GM12878 (cell line): ENCODE results near the gene ERO1A. TPM values are rescaled to one million over a fixed set of nuclear protein-coding genes. Genes with fewer than 3 reads are reported as not detected.

Experiments
- ATAC-seq: fragments of 200-7000 bp; cut with Tn5 transposase; 3 replicates; pipeline ENCODE4 v1.9.1; 2020; ENCODE audit warnings: mild to moderate bottlenecking, moderate library complexity
- BruUV-seq: library from RNA; stranded (reverse); fragments of 400-500 nt; replicated peaks from 2 replicates; lab custom pipeline; 2021; lab: Mats Ljungman, UMichigan
- CTCF ChIA-PET: fragments of 300-600 bp; sonication (Branson Sonifier 250); formaldehyde crosslinking; extraction: SDS; loops from one replicate; lab custom pipeline; 2021; ENCODE audit warnings: inconsistent platforms; lab: Yijun Ruan, JAX
- POLR2A ChIA-PET: fragments of 350-600 bp; formaldehyde crosslinking; extraction: SDS; loops from one replicate; lab custom pipeline; 2021; ENCODE audit warnings: inconsistent platforms; lab: Charles Lee
- RAD21 ChIA-PET: fragments of 300-600 bp; sonication (Branson Sonifier 250); formaldehyde crosslinking; loops from one replicate; lab custom pipeline; 2023; ENCODE audit warnings: antibody characterized with exemption; ENCODE audit not compliant: unreplicated experiment; lab: Charles Lee
- SMC1A ChIA-PET: fragments of 300-600 bp; sonication (Branson Sonifier 250); formaldehyde crosslinking; loops from one replicate; lab custom pipeline; 2023; ENCODE audit not compliant: unreplicated experiment, uncharacterized antibody; lab: Charles Lee
- DNase-seq: peaks from one replicate; pipeline ENCODE4 v3.0.0-alpha.2; 2011; ENCODE audit warnings: low read depth, low spot score
- FAIRE-seq: peaks from 3 replicates; lab custom pipeline; 2011; peaks lifted over from hg19 to GRCh38; lab: Jason Lieb, UNC
- H2AFZ ChIP-seq: 2 replicates; pipeline ENCODE4 v1.6.0; 2011; ENCODE audit warnings: low read depth, low read length, control low read depth; ENCODE audit not compliant: control insufficient read depth
- H3K27ac ChIP-seq: 2 replicates; pipeline ENCODE4 v1.5.1; 2011; ENCODE audit warnings: control low read depth; ENCODE audit not compliant: control insufficient read depth, insufficient read depth
- H3K27me3 ChIP-seq, 2 experiments: replicated peaks in 1 of 2; 2 replicates each; pipeline versions ENCODE4 v1.6.0 to v1.6.1; 2011; ENCODE audit warnings: low read length in 1 of 2; ENCODE audit not compliant: control insufficient read depth in 2 of 2, insufficient read depth in 2 of 2
- H3K36me3 ChIP-seq, 2 experiments: 2 replicates each; pipeline ENCODE4 v1.5.1; 2011; ENCODE audit warnings: low read length in 1 of 2; ENCODE audit not compliant: control insufficient read depth in 2 of 2, insufficient read depth in 2 of 2
- H3K4me1 ChIP-seq: 2 replicates; pipeline ENCODE4 v1.6.1; 2011; ENCODE audit warnings: mild to moderate bottlenecking, low read length, moderate library complexity, mixed read lengths; ENCODE audit not compliant: control insufficient read depth, insufficient read depth
- H3K4me2 ChIP-seq: 2 replicates; pipeline ENCODE4 v1.6.0; 2011; ENCODE audit warnings: control low read depth; ENCODE audit not compliant: control insufficient read depth, insufficient read depth
- H3K4me3 ChIP-seq: fragments of 200-600 bp; sonication (generic); 2 replicates; pipeline ENCODE4 v1.5.1; 2016
- H3K79me2 ChIP-seq: 2 replicates; pipeline ENCODE4 v1.6.0; 2011; ENCODE audit warnings: low read length; ENCODE audit not compliant: control insufficient read depth, insufficient read depth
- H3K9ac ChIP-seq: 2 replicates; pipeline ENCODE4 v1.8.0; 2011; ENCODE audit warnings: low read length, control low read depth, mixed read lengths; ENCODE audit not compliant: control insufficient read depth, insufficient read depth
- H3K9me3 ChIP-seq: replicated peaks from 3 replicates; pipeline ENCODE4 v1.5.1; 2011; ENCODE audit warnings: mild to moderate bottlenecking, low read length; ENCODE audit not compliant: control insufficient read depth, insufficient read depth
- H4K20me1 ChIP-seq: 2 replicates; pipeline ENCODE4 v1.6.0; 2011; ENCODE audit not compliant: control insufficient read depth, insufficient read depth
- ASH2L ChIP-seq: fragments of 300-600, 200-600 bp; sonication (generic); IDR thresholded peaks from 2 replicates; pipeline ENCODE4 v1.6.1; 2017; ENCODE audit warnings: low read depth, mild to moderate bottlenecking, borderline replicate concordance
- FOS ChIP-seq: IDR thresholded peaks from 3 replicates; pipeline ENCODE4 v1.6.1; 2011; ENCODE audit warnings: borderline replicate concordance; ENCODE audit not compliant: insufficient read length; ENCODE audit errors: extremely low read depth
- IKZF1 ChIP-seq: fragments of 450-650 bp; conservative IDR thresholded peaks from 2 replicates; pipeline ENCODE4 v1.6.1; 2017; ENCODE audit warnings: antibody characterized with exemption, mild to moderate bottlenecking
- MTA3 ChIP-seq: IDR thresholded peaks from 2 replicates; pipeline ENCODE4 v1.6.1; 2012; ENCODE audit warnings: low read length, inconsistent platforms, borderline replicate concordance
- NR2C2 ChIP-seq: IDR thresholded peaks from 2 replicates; pipeline ENCODE4 v1.6.1; 2011; ENCODE audit warnings: borderline replicate concordance, low read depth; ENCODE audit not compliant: control insufficient read depth, insufficient read length
- SKIL ChIP-seq: fragments of 450-650 bp; IDR thresholded peaks from 2 replicates; pipeline ENCODE4 v1.6.1; 2017; ENCODE audit warnings: mild to moderate bottlenecking, low read depth, inconsistent platforms; ENCODE audit not compliant: poor library complexity, severe bottlenecking
- STAT3 ChIP-seq: IDR thresholded peaks from 2 replicates; pipeline ENCODE4 v1.6.1; 2011; ENCODE audit warnings: low read depth, low read length, improper control_type of control experiment
- USF2 ChIP-seq: IDR thresholded peaks from 2 replicates; pipeline ENCODE4 v1.6.1; 2011; ENCODE audit warnings: low read depth, low read length, improper control_type of control experiment, borderline replicate concordance
- WRNIP1 ChIP-seq: IDR thresholded peaks from 2 replicates; pipeline ENCODE4 v1.6.1; 2011; ENCODE audit warnings: low read depth, low read length, improper control_type of control experiment, borderline replicate concordance
- ZBTB33 ChIP-seq: fragments of 450-650 bp; IDR thresholded peaks from 2 replicates; pipeline ENCODE4 v1.6.1; 2017; ENCODE audit warnings: mild to moderate bottlenecking
- WGBS: methylation state at CpG from one replicate; pipeline ENCODE4 v1.1.6; 2016; ENCODE audit warnings: low lambda C conversion rate; ENCODE audit not compliant: insufficient replicate concordance, insufficient coverage; ENCODE audit errors: missing lambda C conversion rate; 5-methylcytosine and 5-hydroxymethylcytosine counted together
- in situ Hi-C: fragments of 300-500 bp; cut with MboI; formaldehyde crosslinking; loops from 9 replicates; pipeline ENCODE4 v1.14.3; 2018; ENCODE audit warnings: mixed read lengths
- intact Hi-C: fragments of 100-400 bp; cut with micrococcal nuclease; formaldehyde crosslinking; loops from one replicate; pipeline ENCODE4 v1.14.2; 2022; ENCODE audit not compliant: unreplicated experiment
- polyA plus RNA-seq, 11 experiments: library from polyadenylated mRNA; depleted of rRNA in 4 of 11; unstranded in 6 of 11; stranded (reverse) in 5 of 11; fragments of >200 nt; fragmentation: Nextera tagmentation in 4 of 11; fragmentation: Illumina TruSeq in 1 of 11; extraction: Ambion mirVana in 4 of 11; extraction: Trizol in 1 of 11; gene quantifications; 1 replicate in 1 of 11; 2 replicates in 10 of 11; pipeline versions ENCODE4 v1.2.1 to v1.2.3, GENCODE V29; 2011 to 2016; ENCODE audit warnings: inconsistent platforms in 2 of 11, missing spikeins in 2 of 11, low read depth in 1 of 11
- total RNA-seq, 4 experiments: library from RNA; depleted of rRNA in 3 of 4; stranded (reverse); fragments of >200 nt in 3 of 4; fragmentation: Illumina TruSeq in 1 of 4; extraction: Trizol in 1 of 4; gene quantifications; 2 replicates each; pipeline versions ENCODE4 v1.2.1 to v1.2.3, GENCODE V29; 2013 to 2021

ERO1A gene
- total and polyA plus RNA-seq, 10 of the 15 experiments (the other 5 are each of a cell fraction or from before 2014, with no cell fraction given): 17.5 to 93.1 (median 48.5) TPM

GRCh38 chr14:52610187-52610586 lies 85.2 kb downstream of the ERO1A start:
- WGBS: 89% methylated on average over 2 of the region's 2 CpGs
- Histone ChIP-seq H3K27ac (no peak overlapping the region), H3K36me3 (no peaks in the 10 kb centered on the region), H3K4me1 (no peaks in the 10 kb centered on the region), H3K79me2 (no peaks in the 10 kb centered on the region), H3K9me3 (no peaks in the 10 kb centered on the region), H3K27me3 (no peaks in the 10 kb centered on the region), H3K9ac (no peak overlapping the region), H2AFZ (no peak overlapping the region), H3K4me3 (no peak overlapping the region), H3K4me2 (no peak overlapping the region), H4K20me1 (no peaks in the 10 kb centered on the region)
- POLR2A ChIA-PET: no interaction called here
- CTCF ChIA-PET: interaction anchor here (1.0 to 1.5 kb wide), 2 partner anchors 11 to 23 kb away, joined by 3 read pairs; no protein-coding TSS in a partner anchor
- in situ Hi-C loops: no loop called here
- SMC1A ChIA-PET: interaction anchor here (0.7 kb wide), 1 partner anchor 192 kb away, joined by 3 read pairs; no protein-coding TSS in a partner anchor
- TF ChIP-seq USF2 (no peak), STAT3 (no peak), ASH2L (no peak), IKZF1 (no peak)
- no peak for ATAC-seq
- no peak for FAIRE-seq
- DNase-seq: no peak
- BruUV-seq: no TSS peak
- intact Hi-C loops: no loop called here
- RAD21 ChIA-PET: no interaction called here

GRCh38 chr14:52609445-52610044 lies 85.8 kb downstream of the ERO1A start:
- ATAC-seq (no peak), FAIRE-seq (no peak), DNase-seq (no peak)
- Histone ChIP-seq H3K4me3 (no peak overlapping the region), H3K4me2 (no peak overlapping the region), H3K4me1 (no peaks in the 10 kb centered on the region), H3K9ac (no peak overlapping the region), H3K9me3 (no peaks in the 10 kb centered on the region; the same call in 2 of the 3 replicates), H3K79me2 (no peaks in the 10 kb centered on the region), H4K20me1 (no peaks in the 10 kb centered on the region), H3K27ac (no peak overlapping the region), H2AFZ (no peak overlapping the region), H3K36me3 (no peaks in the 10 kb centered on the region), H3K27me3 (no peaks in the 10 kb centered on the region)
- WGBS: 81% methylated on average over 5 of the region's 5 CpGs
- intact Hi-C loops (no loop called here), in situ Hi-C loops (no loop called here)
- ChIA-PET CTCF (interaction anchor here (1.0 to 1.5 kb wide), 2 partner anchors 11 to 23 kb away, joined by 3 read pairs; no protein-coding TSS in a partner anchor), RAD21 (no interaction called here), POLR2A (no interaction called here), SMC1A (interaction anchor here (0.7 kb wide), 1 partner anchor 191 kb away, joined by 3 read pairs; no protein-coding TSS in a partner anchor)
- no TSS peak for BruUV-seq
- TF ChIP-seq SKIL (no peak), WRNIP1 (no peak), ZBTB33 (no peak), FOS (no peak), NR2C2 (no peak), MTA3 (no peak)
- TF ChIP-seq, all 136 proteins: peak for 0
